KMS-11 (cell line): ENCODE results near the gene CITED2.

Experiments used
- H2AFZ ChIP-seq: fragments of 200-600 bp; sonication (generic); 2 replicates; pipeline ENCODE4 v1.6.1; 2016; ENCODE audit warnings: antibody characterized with exemption, mixed run types, low read depth
- H3K27ac ChIP-seq: fragments of 200-600 bp; sonication (generic); 2 replicates; pipeline ENCODE4 v1.6.1; 2016; ENCODE audit warnings: mild to moderate bottlenecking, mixed run types
- H3K27me3 ChIP-seq: fragments of 200-600 bp; sonication (generic); 2 replicates; pipeline ENCODE4 v1.6.1; 2017; ENCODE audit warnings: mild to moderate bottlenecking, low read depth, mixed run types, moderate library complexity; ENCODE audit not compliant: insufficient read depth
- H3K36me3 ChIP-seq: fragments of 200-600 bp; sonication (generic); 2 replicates; pipeline ENCODE4 v1.6.1; 2017; ENCODE audit warnings: mild to moderate bottlenecking, mixed run types; ENCODE audit not compliant: insufficient read depth
- H3K4me1 ChIP-seq: fragments of 200-600 bp; sonication (generic); 2 replicates; pipeline ENCODE4 v1.6.1; 2016; ENCODE audit warnings: mild to moderate bottlenecking, low read depth, mixed run types; ENCODE audit not compliant: poor library complexity, severe bottlenecking
- H3K4me2 ChIP-seq: fragments of 200-600 bp; sonication (generic); 2 replicates; pipeline ENCODE4 v1.7.0; 2016; ENCODE audit warnings: mild to moderate bottlenecking, mixed run types
- H3K4me3 ChIP-seq: fragments of 200-600 bp; sonication (generic); IDR thresholded peaks from 2 replicates; pipeline ENCODE4 v1.6.1; 2017; ENCODE audit warnings: low read depth, low read length, mixed read lengths; ENCODE audit not compliant: insufficient read depth
- H3K79me2 ChIP-seq: fragments of 200-600 bp; sonication (generic); 2 replicates; pipeline ENCODE4 v1.6.1; 2016; ENCODE audit warnings: low read depth, mixed run types; ENCODE audit not compliant: insufficient read depth
- H3K9ac ChIP-seq: fragments of 200-600 bp; sonication (generic); 2 replicates; pipeline ENCODE4 v1.6.1; 2016; ENCODE audit warnings: mild to moderate bottlenecking, mixed run types
- H4K20me1 ChIP-seq: fragments of 200-600 bp; sonication (generic); 2 replicates; pipeline ENCODE4 v1.6.1; 2016; ENCODE audit warnings: mild to moderate bottlenecking, mixed run types; ENCODE audit not compliant: insufficient read depth
- TF ChIP-seq, protein P1 (sequence below): fragments of 200-600 bp; sonication (generic); conservative IDR thresholded peaks from 2 replicates; pipeline ENCODE4 v1.6.1; 2017; ENCODE audit warnings: low read depth, mild to moderate bottlenecking, antibody characterized with exemption, low read length, moderate library complexity, mixed read lengths

CITED2 gene

DNA sequence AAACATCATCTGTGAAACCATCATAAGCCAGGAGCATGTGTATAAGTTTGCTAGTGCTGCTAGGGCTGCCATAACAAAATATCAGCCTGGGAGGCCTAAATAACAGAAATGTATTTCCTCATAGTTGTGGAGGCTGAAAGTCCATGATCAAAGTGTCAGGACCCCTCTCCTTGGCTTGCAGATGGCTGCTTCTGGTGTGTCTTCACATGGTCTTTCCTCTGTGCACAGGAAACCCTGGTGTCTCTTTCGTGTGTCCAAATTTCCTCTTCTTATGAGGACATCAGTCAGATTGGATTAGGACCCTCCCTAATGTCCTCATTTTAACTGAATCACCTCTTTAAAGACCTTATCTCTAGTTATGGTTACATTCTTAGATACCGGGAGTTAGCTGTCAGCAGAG, 6.2 kb upstream of the CITED2 start:
- Histone ChIP-seq H3K27me3 (no peaks in the 10 kb centered on the region), H4K20me1 (no peaks in the 10 kb centered on the region), H3K4me3 (no peak overlapping the region), H3K4me1 (peaks cover 9% of the 10 kb centered on the region), H3K9ac (no peak overlapping the region), H3K36me3 (no peaks in the 10 kb centered on the region), H2AFZ (no peak overlapping the region), H3K79me2 (no peaks in the 10 kb centered on the region), H3K4me2 (no peak overlapping the region), H3K27ac (no peak overlapping the region)
- TF ChIP-seq, protein P1, sequence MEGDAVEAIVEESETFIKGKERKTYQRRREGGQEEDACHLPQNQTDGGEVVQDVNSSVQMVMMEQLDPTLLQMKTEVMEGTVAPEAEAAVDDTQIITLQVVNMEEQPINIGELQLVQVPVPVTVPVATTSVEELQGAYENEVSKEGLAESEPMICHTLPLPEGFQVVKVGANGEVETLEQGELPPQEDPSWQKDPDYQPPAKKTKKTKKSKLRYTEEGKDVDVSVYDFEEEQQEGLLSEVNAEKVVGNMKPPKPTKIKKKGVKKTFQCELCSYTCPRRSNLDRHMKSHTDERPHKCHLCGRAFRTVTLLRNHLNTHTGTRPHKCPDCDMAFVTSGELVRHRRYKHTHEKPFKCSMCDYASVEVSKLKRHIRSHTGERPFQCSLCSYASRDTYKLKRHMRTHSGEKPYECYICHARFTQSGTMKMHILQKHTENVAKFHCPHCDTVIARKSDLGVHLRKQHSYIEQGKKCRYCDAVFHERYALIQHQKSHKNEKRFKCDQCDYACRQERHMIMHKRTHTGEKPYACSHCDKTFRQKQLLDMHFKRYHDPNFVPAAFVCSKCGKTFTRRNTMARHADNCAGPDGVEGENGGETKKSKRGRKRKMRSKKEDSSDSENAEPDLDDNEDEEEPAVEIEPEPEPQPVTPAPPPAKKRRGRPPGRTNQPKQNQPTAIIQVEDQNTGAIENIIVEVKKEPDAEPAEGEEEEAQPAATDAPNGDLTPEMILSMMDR = no peak

DNA sequence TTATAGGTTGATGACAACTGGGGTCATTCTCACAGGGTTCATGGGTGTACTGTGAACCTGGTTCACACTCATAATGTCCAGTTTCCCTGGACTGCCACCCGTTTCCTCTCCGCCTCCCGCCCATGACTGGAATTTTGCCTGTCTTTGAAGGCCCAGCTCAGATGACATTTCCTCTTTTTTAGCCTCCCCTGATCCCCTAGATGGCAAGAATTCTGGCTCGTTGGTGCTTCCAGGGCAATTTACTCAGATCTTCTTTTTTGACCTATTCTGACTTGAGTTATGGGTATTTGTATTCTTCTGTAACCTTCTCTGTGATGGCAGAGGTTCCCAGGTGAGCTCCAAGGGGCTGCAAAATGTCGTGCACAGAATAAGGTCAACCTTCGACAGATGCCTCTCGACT, 5.7 kb upstream of the CITED2 start:
- Histone ChIP-seq H3K4me2 (no peak overlapping the region), H3K36me3 (no peaks in the 10 kb centered on the region), H3K79me2 (no peaks in the 10 kb centered on the region), H3K27ac (no peak overlapping the region), H4K20me1 (no peaks in the 10 kb centered on the region), H3K27me3 (no peaks in the 10 kb centered on the region), H3K4me3 (no peak overlapping the region), H3K9ac (no peak overlapping the region), H3K4me1 (peaks cover 9% of the 10 kb centered on the region), H2AFZ (no peak overlapping the region)
- TF ChIP-seq, protein P1 = no peak

DNA sequence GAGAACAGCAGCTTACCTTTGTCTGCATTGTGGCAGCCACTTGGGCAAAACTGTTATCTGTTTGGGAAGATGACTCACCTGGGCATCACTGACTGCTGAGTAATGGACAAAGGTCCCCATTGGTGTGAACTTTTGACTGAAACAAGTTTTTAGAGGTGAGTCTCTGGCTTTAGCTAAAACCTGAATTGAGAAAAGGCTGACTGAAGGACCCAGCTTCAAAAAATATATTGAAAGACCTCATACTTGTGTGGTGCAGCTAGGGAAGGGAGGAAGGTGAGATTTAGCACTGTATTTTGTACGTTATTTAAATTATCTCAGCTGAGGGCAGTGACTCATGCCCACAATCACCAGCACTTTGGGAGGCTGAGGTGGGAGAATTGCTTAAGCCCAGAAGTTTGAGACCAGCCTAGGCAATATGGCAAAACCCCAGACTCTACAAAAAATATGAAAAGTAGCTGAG, 4.5 kb upstream of the CITED2 start:
- H3K4me1 ChIP-seq = peaks cover 9% of the 10 kb centered on the region
- TF ChIP-seq, protein P1 = no peak
- no peaks in the 10 kb centered on the region for H3K27me3 ChIP-seq
- H3K4me3 ChIP-seq = no peak overlapping the region
- H3K36me3 ChIP-seq = no peaks in the 10 kb centered on the region
- no peak overlapping the region for H3K9ac ChIP-seq
- no peak overlapping the region for H3K4me2 ChIP-seq
- no peak overlapping the region for H2AFZ ChIP-seq
- H3K79me2 ChIP-seq = peaks cover 4% of the 10 kb centered on the region; the same call in 1 of the 2 replicates
- no peak overlapping the region for H3K27ac ChIP-seq
- H4K20me1 ChIP-seq = no peaks in the 10 kb centered on the region

DNA sequence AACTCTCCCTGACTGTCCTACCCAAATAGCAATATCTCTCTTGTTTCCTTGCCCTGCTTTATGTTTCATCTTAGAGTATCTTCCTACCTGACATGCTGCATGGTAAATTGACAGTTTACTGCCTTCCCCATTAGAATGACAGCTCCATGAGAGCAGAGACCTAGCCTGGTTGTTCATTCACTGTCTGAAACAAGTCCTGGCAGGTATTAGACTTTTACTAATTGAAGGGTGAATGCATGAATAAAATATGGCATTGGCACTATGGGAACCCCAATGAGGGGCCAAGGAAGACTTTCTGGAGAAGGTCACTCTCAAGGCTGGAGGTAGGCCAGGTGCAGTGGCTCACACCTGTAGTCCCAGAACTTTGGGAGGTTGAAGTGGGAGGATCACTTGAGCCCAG, 3.8 kb upstream of the CITED2 start:
- no peak overlapping the region for H3K4me2 ChIP-seq
- H3K9ac ChIP-seq = no peak overlapping the region

More for the DNA sequence above, 3.8 kb upstream of the CITED2 start:
- no peak overlapping the region for H3K4me3 ChIP-seq
- no peaks in the 10 kb centered on the region for H3K36me3 ChIP-seq
- no peaks in the 10 kb centered on the region for H4K20me1 ChIP-seq
- H3K27ac ChIP-seq = no peak overlapping the region
- H3K79me2 ChIP-seq = peaks cover 11% of the 10 kb centered on the region; the same call in 1 of the 2 replicates
- TF ChIP-seq, protein P1 = no peak
- H3K27me3 ChIP-seq = no peaks in the 10 kb centered on the region
- peaks cover 9% of the 10 kb centered on the region for H3K4me1 ChIP-seq
- no peak overlapping the region for H2AFZ ChIP-seq
